ENCODE results near the gene PPM1M. TPM values are rescaled to one million over a fixed set of nuclear protein-coding genes. Genes with fewer than 3 reads are reported as not detected.

PPM1M gene
- total RNA-seq, 1 experiment from 2014 or later = 7.1 TPM

DNA sequence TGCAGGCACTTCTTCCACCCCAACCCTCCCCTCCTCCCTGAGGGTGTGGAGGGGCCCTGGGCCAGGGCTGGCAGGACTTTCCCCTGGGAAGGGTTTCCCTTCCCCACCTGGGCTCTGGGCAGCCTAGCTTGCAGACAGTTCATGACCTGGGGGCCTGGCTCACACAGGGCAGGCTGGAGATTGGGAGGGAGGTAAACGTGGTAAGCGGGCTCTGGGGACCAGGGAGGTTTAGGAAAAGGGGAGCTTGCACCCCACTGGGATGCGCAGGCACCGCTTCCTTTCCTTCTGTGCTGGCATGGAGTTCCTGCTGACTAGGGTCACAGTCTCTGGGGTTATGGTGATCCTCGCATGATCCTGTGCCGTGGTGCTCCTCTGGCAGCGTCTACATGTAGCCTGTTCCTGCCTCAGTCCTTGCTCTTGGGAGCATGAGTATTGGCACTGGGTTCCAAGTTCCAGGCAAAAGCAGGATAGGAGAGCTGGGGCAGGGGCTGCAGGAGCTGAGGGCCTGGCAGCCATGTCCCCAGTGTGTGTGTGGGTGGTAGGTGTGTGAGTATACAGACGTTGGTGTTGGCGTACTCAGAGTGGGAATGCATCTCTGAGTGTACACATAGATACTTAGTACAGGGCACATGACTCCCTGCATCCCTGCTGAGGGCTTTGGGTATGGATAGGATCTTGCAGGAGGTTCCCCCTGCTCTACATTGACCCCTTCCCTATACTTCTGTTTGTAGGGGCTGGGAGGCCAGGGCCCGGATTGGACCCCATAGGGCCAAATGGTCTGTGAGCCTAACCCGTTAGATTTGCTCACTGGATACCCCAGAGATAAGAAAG lies 49.0 kb downstream of the PPM1M start:
- TF ChIP-seq, protein P1, sequence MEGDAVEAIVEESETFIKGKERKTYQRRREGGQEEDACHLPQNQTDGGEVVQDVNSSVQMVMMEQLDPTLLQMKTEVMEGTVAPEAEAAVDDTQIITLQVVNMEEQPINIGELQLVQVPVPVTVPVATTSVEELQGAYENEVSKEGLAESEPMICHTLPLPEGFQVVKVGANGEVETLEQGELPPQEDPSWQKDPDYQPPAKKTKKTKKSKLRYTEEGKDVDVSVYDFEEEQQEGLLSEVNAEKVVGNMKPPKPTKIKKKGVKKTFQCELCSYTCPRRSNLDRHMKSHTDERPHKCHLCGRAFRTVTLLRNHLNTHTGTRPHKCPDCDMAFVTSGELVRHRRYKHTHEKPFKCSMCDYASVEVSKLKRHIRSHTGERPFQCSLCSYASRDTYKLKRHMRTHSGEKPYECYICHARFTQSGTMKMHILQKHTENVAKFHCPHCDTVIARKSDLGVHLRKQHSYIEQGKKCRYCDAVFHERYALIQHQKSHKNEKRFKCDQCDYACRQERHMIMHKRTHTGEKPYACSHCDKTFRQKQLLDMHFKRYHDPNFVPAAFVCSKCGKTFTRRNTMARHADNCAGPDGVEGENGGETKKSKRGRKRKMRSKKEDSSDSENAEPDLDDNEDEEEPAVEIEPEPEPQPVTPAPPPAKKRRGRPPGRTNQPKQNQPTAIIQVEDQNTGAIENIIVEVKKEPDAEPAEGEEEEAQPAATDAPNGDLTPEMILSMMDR (IDR thresholded peaks at IDR 0.05; ENCODE audit: unreplicated experiment) = no peak
- H3K4me1 Mint-ChIP-seq (ENCODE audit: low read depth, unreplicated experiment) = peaks cover 14% of the 10 kb centered on the region
- no TSS peak for BruUV-seq (replicated peaks)
- H3K27me3 Mint-ChIP-seq (ENCODE audit: unreplicated experiment) = no peaks in the 10 kb centered on the region
- no peak overlapping the region for H3K4me3 Mint-ChIP-seq (ENCODE audit: low read depth, unreplicated experiment)
- peaks cover 15% of the 10 kb centered on the region for H3K36me3 Mint-ChIP-seq (ENCODE audit: insufficient read depth, unreplicated experiment)
- no peak overlapping the region for H3K27ac Mint-ChIP-seq (ENCODE audit: unreplicated experiment)
- CTCF ChIA-PET = no interaction called here
- H3K9me3 Mint-ChIP-seq (ENCODE audit: low read depth, unreplicated experiment) = no peaks in the 10 kb centered on the region
- no peak for DNase-seq
- intact Hi-C loops (cut with micrococcal nuclease; ENCODE audit: unreplicated experiment) = no loop called here

- CTCF ChIA-PET = no interaction called here
- Mint-ChIP-seq H3K4me3 (ENCODE audit: low read depth, unreplicated experiment) (no peak overlapping the region), H3K27me3 (ENCODE audit: unreplicated experiment) (no peaks in the 10 kb centered on the region), H3K36me3 (ENCODE audit: insufficient read depth, unreplicated experiment) (peaks cover 11% of the 10 kb centered on the region), H3K27ac (ENCODE audit: unreplicated experiment) (no peak overlapping the region), H3K9me3 (ENCODE audit: low read depth, unreplicated experiment) (no peaks in the 10 kb centered on the region), H3K4me1 (ENCODE audit: low read depth, unreplicated experiment) (peaks cover 8% of the 10 kb centered on the region)
- DNase-seq = no peak
- no TSS peak for BruUV-seq (replicated peaks)
- intact Hi-C loops (cut with micrococcal nuclease; ENCODE audit: unreplicated experiment) = no loop called here
- TF ChIP-seq, protein P1 (IDR thresholded peaks at IDR 0.05; ENCODE audit: unreplicated experiment) = no peak
Measured at GRCh38 chr3:52295671-52296208, 50.2 kb downstream of the PPM1M start.

DNA sequence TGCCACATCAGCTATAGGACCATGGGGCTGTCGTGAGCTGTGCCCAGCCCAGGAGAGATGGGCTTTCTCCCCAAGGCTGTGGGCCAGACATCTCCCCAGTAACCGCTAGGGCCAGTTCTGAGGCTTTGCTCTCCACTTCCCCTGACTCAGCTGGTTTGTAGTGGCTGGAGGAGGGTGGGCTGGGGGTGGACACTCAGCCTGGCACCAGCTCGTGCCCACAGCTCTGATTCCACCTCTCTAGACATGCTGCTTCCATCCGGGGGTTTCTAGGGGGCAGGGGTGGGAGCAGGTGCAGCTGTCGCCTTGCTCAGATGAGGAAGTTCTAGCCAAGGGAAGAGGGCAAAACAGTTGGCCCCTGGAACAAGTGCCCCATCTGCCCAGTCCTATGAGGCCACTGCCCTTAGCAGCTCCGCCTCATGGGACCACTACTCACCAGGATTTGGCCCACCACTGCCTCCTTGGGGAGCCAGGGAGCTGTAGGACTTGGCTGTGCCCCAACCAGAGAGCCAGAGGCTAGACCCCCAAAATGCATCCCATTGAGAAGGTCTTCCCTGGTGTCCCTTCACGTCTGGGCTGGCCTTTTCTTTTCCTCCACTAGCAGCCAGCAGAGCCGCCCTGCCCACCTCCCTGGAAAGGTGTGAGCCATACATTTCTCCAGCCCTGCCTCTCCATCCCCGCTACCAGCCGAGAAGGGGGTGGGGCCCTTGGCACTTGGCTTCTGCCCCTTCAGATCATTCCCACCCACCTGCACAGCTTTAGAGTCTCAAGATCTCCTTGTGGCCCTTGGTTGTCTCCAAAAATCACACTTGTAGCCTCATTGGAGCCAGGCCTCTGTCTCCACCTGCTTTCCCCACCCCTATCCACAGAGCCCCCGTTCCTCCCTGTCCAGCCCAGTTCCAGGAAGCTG lies 51.9 kb downstream of the PPM1M start:
- CTCF ChIA-PET = no interaction called here
- intact Hi-C loops (cut with micrococcal nuclease; ENCODE audit: unreplicated experiment) = no loop called here
- Mint-ChIP-seq H3K36me3 (ENCODE audit: insufficient read depth, unreplicated experiment) (peaks cover 5% of the 10 kb centered on the region), H3K27ac (ENCODE audit: unreplicated experiment) (no peak overlapping the region), H3K4me3 (ENCODE audit: low read depth, unreplicated experiment) (no peak overlapping the region), H3K27me3 (ENCODE audit: unreplicated experiment) (no peaks in the 10 kb centered on the region), H3K9me3 (ENCODE audit: low read depth, unreplicated experiment) (no peaks in the 10 kb centered on the region), H3K4me1 (ENCODE audit: low read depth, unreplicated experiment) (no peaks in the 10 kb centered on the region)
- TF ChIP-seq, protein P1 (IDR thresholded peaks at IDR 0.05; ENCODE audit: unreplicated experiment) = no peak
- BruUV-seq (replicated peaks) = no TSS peak
- DNase-seq = no peak
